GM18526 (cell line): ENCODE data around the gene GRB10.

Source experiments
- POLR2A ChIP-seq: IDR thresholded peaks from 3 replicates; pipeline ENCODE4 v1.6.1; 2011; ENCODE audit not compliant: insufficient read length; ENCODE audit errors: extremely low read depth

The GRB10 gene

GRCh38 chr7:50807026-50807730 lies 24.5 kb upstream of the GRB10 start:
- TF ChIP-seq POLR2A = no peak

GRCh38 chr7:50806143-50806542 lies 23.4 kb upstream of the GRB10 start:
- TF ChIP-seq POLR2A = no peak

- TF ChIP-seq POLR2A = no peak
Measured at GRCh38 chr7:50805447-50806125, 22.9 kb upstream of the GRB10 start.

GRCh38 chr7:50803359-50804337 lies 21.0 kb upstream of the GRB10 start:
- no peak for TF ChIP-seq POLR2A

GRCh38 chr7:50801907-50802306 lies 19.2 kb upstream of the GRB10 start:
- no peak for TF ChIP-seq POLR2A

GRCh38 chr7:50799873-50800272 lies 17.2 kb upstream of the GRB10 start:
- TF ChIP-seq POLR2A = no peak

GRCh38 chr7:50798126-50798525 lies 15.4 kb upstream of the GRB10 start:
- no peak for TF ChIP-seq POLR2A

GRCh38 chr7:50795831-50796230 lies 13.1 kb upstream of the GRB10 start:
- no peak for TF ChIP-seq POLR2A

- no peak for TF ChIP-seq POLR2A
Measured at GRCh38 chr7:50795253-50795652, 12.6 kb upstream of the GRB10 start.

- no peak for TF ChIP-seq POLR2A
Measured at GRCh38 chr7:50793947-50794570, 11.4 kb upstream of the GRB10 start.

- no peak for TF ChIP-seq POLR2A
Measured at GRCh38 chr7:50793120-50793946, 10.6 kb upstream of the GRB10 start.

GRCh38 chr7:50792342-50793119 lies 9.8 kb upstream of the GRB10 start:
- TF ChIP-seq POLR2A = no peak

- no peak for TF ChIP-seq POLR2A
Measured at GRCh38 chr7:50791938-50792341, 9.2 kb upstream of the GRB10 start.
